ENCODE measurements around the gene GPC3. TPM values are rescaled to one million over a fixed set of nuclear protein-coding genes. Genes with fewer than 3 reads are reported as not detected.

The GPC3 gene
- total RNA-seq, 1 experiment from 2014 or later, result 0.98 TPM

DNA sequence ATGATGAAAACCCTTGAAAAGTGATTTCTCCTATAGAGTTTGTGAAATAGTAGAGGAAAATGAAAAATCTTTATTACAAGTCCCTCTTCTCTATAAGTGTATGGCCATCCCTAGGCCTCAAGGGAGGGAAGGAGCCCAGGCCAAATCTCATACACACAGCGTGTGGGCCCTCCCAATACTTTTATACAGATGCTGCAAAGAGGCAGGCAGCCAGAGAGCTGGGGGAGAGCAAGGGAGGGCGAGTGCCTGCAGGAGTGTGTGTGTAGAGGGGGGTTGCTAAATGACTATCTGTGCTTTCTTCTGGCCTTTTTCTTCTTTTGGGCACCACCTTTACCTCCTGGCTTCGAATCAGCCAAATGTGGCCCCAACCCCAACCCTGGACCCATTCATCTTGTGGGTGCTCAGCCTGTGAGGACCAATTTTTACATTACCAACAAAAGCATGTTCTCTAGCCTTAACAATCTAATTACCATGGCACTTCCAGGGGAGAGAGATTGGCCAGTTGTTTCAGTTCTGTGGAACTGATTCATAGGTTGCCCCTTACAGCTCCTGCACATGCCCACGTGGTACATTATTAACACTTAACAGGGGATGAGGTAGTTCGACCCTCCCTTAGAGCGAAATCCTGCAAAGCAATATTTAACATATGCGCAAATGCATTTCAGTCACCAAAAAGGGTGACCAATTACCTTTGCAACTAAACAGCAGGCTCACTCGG lies 2.0 kb downstream of the GPC3 start:
- ChIA-PET RAD21 (ENCODE audit: low non-redundant PET in 1 of 2, low total read pairs in 2 of 2, uncharacterized antibody in 2 of 2, unreplicated experiment in 2 of 2) (no interaction called here), POLR2A (no interaction called here), CTCF (no interaction called here)
- DNase-seq (ENCODE audit: low read depth, low spot score) (no peak), ATAC-seq (no peak)
- TF ChIP-seq SIN3A (IDR thresholded peaks at IDR 0.05; ENCODE audit: low read depth) (no peak), ELF1 (IDR thresholded peaks at IDR 0.05; ENCODE audit: borderline replicate concordance, low read depth) (no peak), SRF (IDR thresholded peaks at IDR 0.05; ENCODE audit: low read depth) (no peak), SP1 (IDR thresholded peaks at IDR 0.05; ENCODE audit: low read depth) (no peak), CBX3 (IDR thresholded peaks at IDR 0.05; ENCODE audit: low read depth) (no peak), EZH2phosphoT487 (IDR thresholded peaks at IDR 0.05; ENCODE audit: borderline replicate concordance) (no peak)
- TF ChIP-seq, protein P1, sequence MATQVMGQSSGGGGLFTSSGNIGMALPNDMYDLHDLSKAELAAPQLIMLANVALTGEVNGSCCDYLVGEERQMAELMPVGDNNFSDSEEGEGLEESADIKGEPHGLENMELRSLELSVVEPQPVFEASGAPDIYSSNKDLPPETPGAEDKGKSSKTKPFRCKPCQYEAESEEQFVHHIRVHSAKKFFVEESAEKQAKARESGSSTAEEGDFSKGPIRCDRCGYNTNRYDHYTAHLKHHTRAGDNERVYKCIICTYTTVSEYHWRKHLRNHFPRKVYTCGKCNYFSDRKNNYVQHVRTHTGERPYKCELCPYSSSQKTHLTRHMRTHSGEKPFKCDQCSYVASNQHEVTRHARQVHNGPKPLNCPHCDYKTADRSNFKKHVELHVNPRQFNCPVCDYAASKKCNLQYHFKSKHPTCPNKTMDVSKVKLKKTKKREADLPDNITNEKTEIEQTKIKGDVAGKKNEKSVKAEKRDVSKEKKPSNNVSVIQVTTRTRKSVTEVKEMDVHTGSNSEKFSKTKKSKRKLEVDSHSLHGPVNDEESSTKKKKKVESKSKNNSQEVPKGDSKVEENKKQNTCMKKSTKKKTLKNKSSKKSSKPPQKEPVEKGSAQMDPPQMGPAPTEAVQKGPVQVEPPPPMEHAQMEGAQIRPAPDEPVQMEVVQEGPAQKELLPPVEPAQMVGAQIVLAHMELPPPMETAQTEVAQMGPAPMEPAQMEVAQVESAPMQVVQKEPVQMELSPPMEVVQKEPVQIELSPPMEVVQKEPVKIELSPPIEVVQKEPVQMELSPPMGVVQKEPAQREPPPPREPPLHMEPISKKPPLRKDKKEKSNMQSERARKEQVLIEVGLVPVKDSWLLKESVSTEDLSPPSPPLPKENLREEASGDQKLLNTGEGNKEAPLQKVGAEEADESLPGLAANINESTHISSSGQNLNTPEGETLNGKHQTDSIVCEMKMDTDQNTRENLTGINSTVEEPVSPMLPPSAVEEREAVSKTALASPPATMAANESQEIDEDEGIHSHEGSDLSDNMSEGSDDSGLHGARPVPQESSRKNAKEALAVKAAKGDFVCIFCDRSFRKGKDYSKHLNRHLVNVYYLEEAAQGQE (IDR thresholded peaks at IDR 0.05; ENCODE audit: low read depth), result no peak
- TF ChIP-seq, protein P2, sequence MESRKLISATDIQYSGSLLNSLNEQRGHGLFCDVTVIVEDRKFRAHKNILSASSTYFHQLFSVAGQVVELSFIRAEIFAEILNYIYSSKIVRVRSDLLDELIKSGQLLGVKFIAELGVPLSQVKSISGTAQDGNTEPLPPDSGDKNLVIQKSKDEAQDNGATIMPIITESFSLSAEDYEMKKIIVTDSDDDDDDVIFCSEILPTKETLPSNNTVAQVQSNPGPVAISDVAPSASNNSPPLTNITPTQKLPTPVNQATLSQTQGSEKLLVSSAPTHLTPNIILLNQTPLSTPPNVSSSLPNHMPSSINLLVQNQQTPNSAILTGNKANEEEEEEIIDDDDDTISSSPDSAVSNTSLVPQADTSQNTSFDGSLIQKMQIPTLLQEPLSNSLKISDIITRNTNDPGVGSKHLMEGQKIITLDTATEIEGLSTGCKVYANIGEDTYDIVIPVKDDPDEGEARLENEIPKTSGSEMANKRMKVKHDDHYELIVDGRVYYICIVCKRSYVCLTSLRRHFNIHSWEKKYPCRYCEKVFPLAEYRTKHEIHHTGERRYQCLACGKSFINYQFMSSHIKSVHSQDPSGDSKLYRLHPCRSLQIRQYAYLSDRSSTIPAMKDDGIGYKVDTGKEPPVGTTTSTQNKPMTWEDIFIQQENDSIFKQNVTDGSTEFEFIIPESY (IDR thresholded peaks at IDR 0.05; ENCODE audit: extremely low read depth, insufficient replicate concordance, low read length), result no peak
- Histone ChIP-seq H3K9ac (ENCODE audit: low read length) (no peak overlapping the region), H3K27me3 (ENCODE audit: insufficient read depth, low read length) (no peaks in the 10 kb centered on the region), H2AFZ (ENCODE audit: low read depth, low read length, poor library complexity, severe bottlenecking) (no peak overlapping the region), H3K4me2 (ENCODE audit: low read length) (no peak overlapping the region), H3K9me2 (ENCODE audit: insufficient read depth) (no peaks in the 10 kb centered on the region), H3K4me3 (replicated peaks in 1 of 2; ENCODE audit: low read depth in 1 of 2, low read length in 2 of 2) (no peak overlapping the region), H3K4me1 (ENCODE audit: control insufficient read depth in 1 of 2, insufficient read depth in 2 of 2, low read length in 2 of 2) (no peaks in the 10 kb centered on the region; a peak in 1 of 4 replicates), H3K36me3 (ENCODE audit: control insufficient read depth in 1 of 2, insufficient read depth in 2 of 2, low read length in 2 of 2) (no peaks in the 10 kb centered on the region), H4K20me1 (ENCODE audit: insufficient read depth) (no peaks in the 10 kb centered on the region), H3K27ac (ENCODE audit: low read depth, low read length) (no peak overlapping the region), H3K79me2 (ENCODE audit: insufficient read depth, low read length) (no peaks in the 10 kb centered on the region), H3K9me3 (ENCODE audit: control insufficient read depth in 1 of 2, insufficient read depth in 1 of 2, low read depth in 1 of 2, low read length in 2 of 2) (no peaks in the 10 kb centered on the region)
- intact Hi-C loops (cut with micrococcal nuclease), result no loop called here
- no TSS peak for BruUV-seq (replicated peaks)
